GM10248 (cell line): ENCODE measurements around the gene SYVN1.

ENCODE experiments used
- CTCF ChIA-PET: fragments of 300-600 bp; sonication (Branson Sonifier 250); formaldehyde crosslinking; extraction: SDS; loops from one replicate; lab custom pipeline; 2021; ENCODE audit warnings: antibody characterized with exemption; lab: Yijun Ruan, JAX
- POLR2A ChIA-PET: fragments of 350-650 bp; sonication (Branson Sonifier 250); formaldehyde crosslinking; extraction: SDS; loops from one replicate; lab custom pipeline; 2020; ENCODE audit warnings: antibody characterized with exemption; lab: Yijun Ruan, JAX
- DNase-seq: peaks from one replicate; pipeline ENCODE4 v3.0.0; 2012; ENCODE audit errors: extremely low spot score
- TF ChIP-seq, protein P1 (sequence below): IDR thresholded peaks from 2 replicates; pipeline ENCODE4 v1.5.1; 2012; ENCODE audit warnings: mild to moderate bottlenecking, low read depth; ENCODE audit errors: extremely low read depth, missing control alignments, control extremely low read depth

SYVN1 gene

DNA sequence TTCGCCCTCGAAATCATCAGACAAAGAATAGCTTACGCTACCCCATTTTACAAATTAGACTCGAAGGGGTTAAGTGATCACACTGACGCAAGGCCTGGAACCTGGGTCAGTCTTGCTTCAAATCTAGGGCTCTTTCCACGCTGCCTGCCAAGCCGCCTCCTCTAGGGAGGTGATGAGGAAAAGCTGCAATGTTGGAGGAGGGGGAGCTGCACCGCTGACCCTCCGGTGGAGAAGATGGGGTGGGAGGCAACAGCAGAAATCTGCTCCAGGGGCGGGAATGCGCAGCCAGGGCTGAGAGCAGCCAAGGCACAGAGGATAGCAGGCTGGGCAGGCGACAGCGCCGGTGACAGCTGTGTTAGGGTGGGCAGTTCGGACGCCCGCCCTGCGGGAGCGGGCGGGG, 595 bp downstream of the SYVN1 start:
- CTCF ChIA-PET = interaction anchor here (1.7 to 4.6 kb wide), 4 partner anchors 12 to 23 kb away, joined by 4 to 22 read pairs (median 13); partner anchors contain the start of genes FAU, MRPL49, TM7SF2 and ZNHIT2
- no peak for DNase-seq

DNA sequence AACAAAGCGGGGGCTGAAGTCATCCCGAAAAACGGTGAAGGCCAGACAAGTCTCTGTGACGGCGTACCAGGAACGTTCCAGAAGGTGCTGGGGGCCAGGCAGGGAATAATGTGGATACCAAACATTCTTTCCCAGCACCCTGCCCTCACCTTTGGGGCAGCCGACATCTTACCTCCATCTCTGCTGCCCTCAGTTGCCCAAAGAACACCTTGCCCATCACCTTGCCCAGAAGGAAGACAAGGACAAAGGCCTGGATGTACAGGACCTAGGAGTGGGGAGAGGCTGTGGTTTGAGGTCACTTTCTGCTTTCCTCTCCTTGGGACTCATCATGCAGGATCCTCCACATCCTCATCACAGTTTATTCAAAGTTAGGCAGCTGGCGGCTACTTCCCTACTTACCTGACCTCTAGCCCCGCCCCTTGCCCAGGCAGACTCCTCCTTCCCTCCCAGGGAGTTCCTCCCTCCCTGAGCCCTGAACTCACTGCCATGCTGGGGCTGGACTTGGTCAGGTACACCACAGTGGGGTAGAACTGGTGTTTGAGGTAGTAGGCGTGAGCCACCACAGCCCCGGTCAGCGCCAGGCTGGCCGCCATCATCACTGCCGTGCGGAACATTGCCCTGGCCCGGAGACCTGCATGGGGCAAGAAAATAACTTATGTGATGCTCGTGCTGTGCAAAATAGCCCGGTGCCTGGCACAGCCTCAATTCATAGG, 1.2 kb downstream of the SYVN1 start:
- POLR2A ChIA-PET = interaction anchor here (2.9 kb wide), 1 partner anchor 11 kb away, joined by 10 read pairs; the partner anchor contains the start of genes FAU and MRPL49
- CTCF ChIA-PET = interaction anchor here (1.7 to 4.6 kb wide), 3 partner anchors 11 to 23 kb away, joined by 4 to 22 read pairs (median 17); partner anchors contain the start of genes FAU, MRPL49 and TM7SF2
- TF ChIP-seq, protein P1, sequence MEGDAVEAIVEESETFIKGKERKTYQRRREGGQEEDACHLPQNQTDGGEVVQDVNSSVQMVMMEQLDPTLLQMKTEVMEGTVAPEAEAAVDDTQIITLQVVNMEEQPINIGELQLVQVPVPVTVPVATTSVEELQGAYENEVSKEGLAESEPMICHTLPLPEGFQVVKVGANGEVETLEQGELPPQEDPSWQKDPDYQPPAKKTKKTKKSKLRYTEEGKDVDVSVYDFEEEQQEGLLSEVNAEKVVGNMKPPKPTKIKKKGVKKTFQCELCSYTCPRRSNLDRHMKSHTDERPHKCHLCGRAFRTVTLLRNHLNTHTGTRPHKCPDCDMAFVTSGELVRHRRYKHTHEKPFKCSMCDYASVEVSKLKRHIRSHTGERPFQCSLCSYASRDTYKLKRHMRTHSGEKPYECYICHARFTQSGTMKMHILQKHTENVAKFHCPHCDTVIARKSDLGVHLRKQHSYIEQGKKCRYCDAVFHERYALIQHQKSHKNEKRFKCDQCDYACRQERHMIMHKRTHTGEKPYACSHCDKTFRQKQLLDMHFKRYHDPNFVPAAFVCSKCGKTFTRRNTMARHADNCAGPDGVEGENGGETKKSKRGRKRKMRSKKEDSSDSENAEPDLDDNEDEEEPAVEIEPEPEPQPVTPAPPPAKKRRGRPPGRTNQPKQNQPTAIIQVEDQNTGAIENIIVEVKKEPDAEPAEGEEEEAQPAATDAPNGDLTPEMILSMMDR = no peak
- DNase-seq = peak; percentile 71

More for the DNA sequence above, 595 bp downstream of the SYVN1 start:
- POLR2A ChIA-PET = interaction anchor here (2.9 kb wide), 1 partner anchor 11 kb away, joined by 10 read pairs; the partner anchor contains the start of genes FAU and MRPL49
- TF ChIP-seq, protein P1 = no peak

DNA sequence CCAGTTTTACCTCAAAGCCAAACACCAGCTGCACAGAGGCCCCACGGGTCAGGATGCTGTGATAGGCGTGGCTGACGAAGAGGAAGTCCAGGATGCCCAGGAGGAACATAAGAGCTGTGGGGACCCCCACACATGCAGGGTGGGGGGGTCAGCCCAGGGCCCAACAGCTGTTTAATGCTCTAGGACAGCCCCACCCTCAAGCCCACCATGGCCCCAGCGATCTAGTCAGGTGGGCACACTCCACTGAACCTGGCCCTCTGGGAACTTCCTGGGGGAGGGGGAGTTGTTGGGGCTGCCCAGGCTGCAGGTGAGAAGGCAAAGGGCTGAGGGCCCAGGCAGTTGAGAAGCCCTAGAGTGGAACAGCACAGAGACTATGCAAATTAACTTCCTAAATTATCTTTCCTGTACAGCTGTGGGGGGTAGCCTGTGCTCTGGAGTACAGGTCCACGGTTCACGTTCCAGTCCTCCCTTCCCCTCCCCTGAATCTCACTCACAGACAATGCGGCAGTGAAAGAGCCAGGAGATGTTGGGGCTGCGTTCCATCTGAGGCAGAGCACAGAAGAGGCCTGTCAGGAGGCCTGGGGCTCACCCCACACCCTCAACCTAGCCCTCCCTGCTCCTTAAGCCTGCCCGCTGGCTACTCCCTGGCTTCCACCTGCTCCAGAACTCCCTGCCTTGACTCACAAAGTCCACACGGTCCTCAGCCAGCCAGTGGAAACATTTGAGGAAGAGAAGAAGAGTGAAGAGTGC, 1.9 kb downstream of the SYVN1 start:
- CTCF ChIA-PET = interaction anchor here (1.2 to 5.1 kb wide), 5 partner anchors 10 to 120 kb away, joined by 4 to 24 read pairs (median 13); partner anchors contain the start of genes CAPN1, FAU, MRPL49 and TM7SF2
- peak; percentile 68 for DNase-seq
- TF ChIP-seq, protein P1 = no peak
- POLR2A ChIA-PET = interaction anchor here (0.8 to 2.9 kb wide), 3 partner anchors 10 to 15 kb away, joined by 3 to 10 read pairs (median 6); partner anchors contain the start of genes FAU, MRPL49 and ZNHIT2

DNA sequence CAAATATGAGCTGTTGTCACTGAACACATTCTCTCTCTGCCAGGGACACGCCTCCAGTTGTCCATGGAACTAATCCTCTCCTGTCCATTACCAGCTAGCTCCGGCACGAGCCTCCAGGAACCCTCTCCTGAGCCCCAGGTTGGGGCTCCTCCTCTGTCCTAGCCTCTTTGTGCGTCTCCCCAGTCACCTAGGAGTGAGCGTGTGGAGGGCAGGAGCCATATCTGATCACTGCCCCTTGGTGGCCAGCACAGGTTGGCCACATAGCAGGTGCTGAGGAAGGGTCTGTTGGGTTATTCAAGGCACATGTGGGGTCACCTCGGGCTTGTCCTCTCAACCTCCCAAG, 2.5 kb downstream of the SYVN1 start:
- POLR2A ChIA-PET = interaction anchor here (0.8 to 0.9 kb wide), 2 partner anchors 10 to 15 kb away, joined by 3 to 6 read pairs; partner anchors contain the start of genes FAU, MRPL49 and ZNHIT2
- no peak for DNase-seq

DNA sequence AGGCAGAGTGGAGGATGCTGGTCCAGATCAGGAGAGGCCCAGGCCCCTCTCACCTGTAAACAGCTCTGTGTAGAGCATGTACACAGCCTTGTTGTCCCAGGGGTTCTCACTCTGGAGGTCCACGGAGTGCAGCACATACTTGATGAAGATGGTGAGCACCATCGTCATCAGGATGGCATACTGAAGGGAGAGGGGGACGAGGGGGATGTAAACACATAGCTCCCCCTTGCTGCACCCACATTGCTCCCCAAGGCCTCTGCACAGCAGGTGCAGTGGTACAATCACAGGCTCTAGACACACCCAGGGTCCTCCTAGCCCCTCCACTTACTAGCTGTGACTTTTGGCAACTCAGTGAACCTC, 2.9 kb downstream of the SYVN1 start:
- ChIA-PET POLR2A (interaction anchor here (0.8 to 1.2 kb wide), 2 partner anchors 9 to 14 kb away, joined by 3 to 4 read pairs; partner anchors contain the start of genes FAU, MRPL49 and ZNHIT2), CTCF (interaction anchor here (0.8 to 5.1 kb wide), 6 partner anchors 9 to 119 kb away, joined by 3 to 24 read pairs (median 8); partner anchors contain the start of genes CAPN1, FAU, MRPL49 and TM7SF2)
- TF ChIP-seq, protein P1 = no peak
- DNase-seq = no peak

More for the DNA sequence above, 2.5 kb downstream of the SYVN1 start:
- TF ChIP-seq, protein P1 = no peak
- CTCF ChIA-PET = interaction anchor here (1.2 to 5.1 kb wide), 5 partner anchors 10 to 119 kb away, joined by 4 to 24 read pairs (median 13); partner anchors contain the start of genes CAPN1, FAU, MRPL49 and TM7SF2
